ENCODE data around the gene ANKLE2.

ANKLE2 gene

DNA sequence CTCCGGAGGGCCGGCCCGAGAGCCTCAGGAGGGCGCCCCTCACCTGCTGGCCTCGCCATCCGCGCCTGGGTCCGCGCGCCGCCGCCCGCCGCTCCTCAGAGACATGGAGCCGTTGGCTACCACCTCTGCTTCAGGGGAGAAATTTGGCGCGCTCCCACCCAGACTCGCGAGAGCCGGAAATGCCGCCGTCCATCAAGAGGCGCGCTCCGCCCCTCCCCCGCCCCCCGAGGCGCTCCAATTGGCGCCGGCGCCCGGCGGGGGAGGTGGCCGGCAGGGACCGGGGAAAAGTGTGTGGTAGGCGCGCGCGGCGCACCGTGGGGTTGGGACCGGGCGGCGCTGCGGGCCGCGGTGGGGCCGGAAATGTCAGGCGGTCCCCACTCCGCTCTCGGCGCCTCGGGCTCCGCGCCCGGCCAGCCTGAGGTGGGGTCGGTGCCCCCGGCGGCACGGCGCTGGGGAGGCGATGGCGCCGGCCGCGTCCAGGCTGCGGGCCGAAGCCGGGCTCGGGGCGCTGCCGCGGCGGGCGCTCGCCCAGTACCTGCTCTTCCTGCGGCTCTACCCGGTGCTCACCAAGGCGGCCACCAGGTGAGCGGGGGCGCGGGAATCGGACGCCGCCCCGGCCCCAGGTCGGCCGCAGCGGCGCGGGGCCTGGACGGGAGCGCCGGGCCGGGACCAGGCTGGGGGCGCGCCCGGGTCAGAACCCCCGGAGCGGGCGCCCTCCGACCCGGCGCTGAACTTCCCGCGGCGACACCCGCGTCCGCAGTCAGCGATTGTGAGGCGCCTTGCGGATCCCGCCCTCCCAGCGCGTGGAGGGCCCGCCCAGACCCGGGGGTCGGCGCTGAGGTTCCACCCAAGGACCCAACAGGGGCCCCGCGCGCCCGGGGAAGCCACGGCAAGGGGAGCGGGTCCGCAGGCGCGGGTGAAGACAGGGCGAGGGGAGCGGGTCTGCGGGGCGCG, 74.1 kb downstream of the ANKLE2 start, which contains the start of the genes POLE and PXMP2:
TSS of gene POLE (minus strand) at position 132 of the 954 bp plus-strand sequence. CDS start at position 105, 27 bp downstream.
TSS of gene PXMP2 (plus strand) at position 377 of the 954 bp plus-strand sequence. CDS start at position 461, 84 bp downstream.
- DNase-seq (ENCODE audit: low read depth in 3 of 3), result peak; percentile 86 to 97 (median 89)

DNA sequence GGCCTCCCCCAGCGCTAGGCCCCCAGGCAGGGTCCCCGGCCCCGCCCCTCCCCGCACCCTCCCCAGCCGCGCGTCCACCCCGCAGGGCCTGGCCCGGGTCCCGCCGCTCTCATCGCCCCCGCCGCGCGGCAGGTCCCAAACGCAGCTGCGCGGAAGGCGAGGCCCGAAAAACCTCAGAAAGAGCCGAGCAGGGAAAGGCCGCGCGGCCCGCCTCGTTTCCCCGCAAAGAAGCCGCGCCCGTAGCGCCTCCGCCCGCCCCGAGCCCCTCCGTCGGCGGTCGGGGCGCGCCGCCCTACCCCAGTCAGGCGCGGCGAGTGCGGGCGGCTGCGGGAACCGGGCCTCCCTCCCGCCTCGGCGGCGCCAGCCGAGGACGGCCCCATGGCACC, 74.8 kb downstream of the ANKLE2 start:
- peak in 1 of 3 experiments; percentile 2 for DNase-seq (ENCODE audit: low read depth in 3 of 3)

DNA sequence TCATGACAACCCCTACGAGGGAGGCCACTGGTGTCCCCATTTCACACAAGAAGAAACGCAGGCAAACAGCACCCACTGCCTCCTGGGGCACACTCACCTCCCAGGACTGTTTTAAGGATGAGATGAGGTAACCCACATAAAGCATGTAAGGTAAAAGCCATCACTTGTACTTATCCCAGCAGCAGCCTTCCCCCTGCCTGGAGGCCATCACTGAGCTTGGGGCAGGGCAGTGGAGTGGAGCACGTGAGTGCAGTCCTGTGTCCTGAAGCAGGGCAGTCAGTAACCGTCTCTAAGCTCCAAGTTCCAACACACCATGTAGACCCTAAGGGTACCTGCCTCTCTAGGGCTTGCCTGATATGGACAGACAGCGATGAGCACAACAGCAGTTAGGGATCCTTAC, 76.2 kb downstream of the ANKLE2 start:
- DNase-seq (ENCODE audit: low read depth in 3 of 3), result no peak

DNA sequence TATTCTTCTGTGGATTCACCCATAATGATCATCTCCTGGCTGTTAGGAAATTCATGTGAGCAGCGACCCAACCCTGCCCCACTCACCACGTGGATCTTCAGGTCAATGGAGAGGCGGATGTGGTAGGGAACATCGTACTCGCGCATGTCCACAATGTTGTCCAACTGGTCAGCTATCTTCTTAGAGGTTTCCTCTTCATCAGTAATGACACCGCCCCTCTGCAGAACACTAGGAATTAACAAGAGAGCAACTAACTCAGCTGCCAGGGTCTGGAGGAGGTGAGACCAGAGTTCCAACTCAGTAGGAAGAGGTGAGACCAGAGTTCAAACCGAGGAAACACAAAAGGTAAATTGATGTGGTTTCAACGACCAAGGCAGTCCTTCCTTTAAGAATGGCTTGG, 84.1 kb downstream of the ANKLE2 start:
- no peak for DNase-seq (ENCODE audit: low read depth in 3 of 3)

DNA sequence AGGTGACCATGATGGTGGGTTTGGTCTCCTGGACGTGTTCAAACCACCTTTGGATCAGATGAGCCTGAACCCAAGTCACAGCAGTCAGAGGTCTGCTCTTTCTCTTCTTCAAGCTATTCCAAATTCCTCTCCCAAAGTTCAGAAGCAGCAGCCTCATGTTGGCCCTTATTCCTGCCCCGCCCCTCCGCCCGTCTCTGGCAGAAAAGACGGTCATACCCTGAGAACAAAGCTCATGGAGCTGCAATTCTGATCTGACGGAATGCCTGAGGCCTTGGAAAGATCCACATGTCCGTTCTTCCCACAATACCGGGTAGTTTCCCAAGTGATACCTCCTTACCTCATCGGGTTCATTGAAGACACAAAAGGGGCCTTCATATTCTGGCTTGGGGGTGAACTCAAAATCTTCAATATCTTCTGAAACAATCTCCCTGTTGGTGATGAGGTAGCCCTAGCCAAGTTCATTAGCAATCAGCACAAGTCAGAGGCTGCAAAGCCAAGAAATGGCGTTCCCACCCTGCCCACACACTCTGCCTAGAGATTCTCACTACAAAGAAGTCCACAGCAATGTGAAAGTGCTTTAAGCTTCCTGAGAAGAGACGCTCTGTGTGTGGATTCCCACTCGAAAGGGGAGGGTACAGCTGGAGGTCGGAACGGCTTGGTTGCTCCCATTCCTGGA, 85.7 kb downstream of the ANKLE2 start:
- DNase-seq (ENCODE audit: low read depth in 3 of 3), result no peak
